ENCODE measurements around the gene DOCK7.

DNA sequence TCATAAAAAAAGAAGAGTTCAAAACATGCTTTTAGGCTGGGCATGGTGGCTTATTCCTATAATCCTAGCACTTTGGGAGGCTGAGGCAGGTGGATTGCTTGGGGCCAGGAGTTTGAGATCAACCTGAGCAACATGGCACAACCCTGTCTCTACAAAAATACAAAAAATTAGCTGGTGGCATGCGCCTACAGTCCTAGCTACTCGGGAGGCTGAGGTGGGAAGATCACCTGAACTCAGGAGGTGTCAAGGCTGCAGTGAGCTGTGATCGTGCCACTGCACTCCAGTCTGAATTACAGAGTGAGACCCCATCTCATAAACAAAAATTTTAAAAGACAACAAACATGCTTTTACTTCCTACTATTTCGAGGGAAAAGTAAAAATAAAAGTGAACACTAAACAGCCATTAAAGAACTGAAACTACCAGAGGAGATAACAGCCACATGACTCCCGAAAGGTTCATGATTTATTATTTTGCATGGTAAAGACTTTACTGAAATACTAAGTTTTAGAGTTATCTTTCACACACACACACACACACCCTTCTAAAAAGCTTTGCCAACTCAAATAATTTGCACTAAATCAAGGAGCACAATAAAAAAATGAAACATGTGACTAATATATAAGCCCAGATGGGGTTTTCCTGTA is 203.2 kb downstream of the DOCK7 start:
- TF ChIP-seq, protein P1, sequence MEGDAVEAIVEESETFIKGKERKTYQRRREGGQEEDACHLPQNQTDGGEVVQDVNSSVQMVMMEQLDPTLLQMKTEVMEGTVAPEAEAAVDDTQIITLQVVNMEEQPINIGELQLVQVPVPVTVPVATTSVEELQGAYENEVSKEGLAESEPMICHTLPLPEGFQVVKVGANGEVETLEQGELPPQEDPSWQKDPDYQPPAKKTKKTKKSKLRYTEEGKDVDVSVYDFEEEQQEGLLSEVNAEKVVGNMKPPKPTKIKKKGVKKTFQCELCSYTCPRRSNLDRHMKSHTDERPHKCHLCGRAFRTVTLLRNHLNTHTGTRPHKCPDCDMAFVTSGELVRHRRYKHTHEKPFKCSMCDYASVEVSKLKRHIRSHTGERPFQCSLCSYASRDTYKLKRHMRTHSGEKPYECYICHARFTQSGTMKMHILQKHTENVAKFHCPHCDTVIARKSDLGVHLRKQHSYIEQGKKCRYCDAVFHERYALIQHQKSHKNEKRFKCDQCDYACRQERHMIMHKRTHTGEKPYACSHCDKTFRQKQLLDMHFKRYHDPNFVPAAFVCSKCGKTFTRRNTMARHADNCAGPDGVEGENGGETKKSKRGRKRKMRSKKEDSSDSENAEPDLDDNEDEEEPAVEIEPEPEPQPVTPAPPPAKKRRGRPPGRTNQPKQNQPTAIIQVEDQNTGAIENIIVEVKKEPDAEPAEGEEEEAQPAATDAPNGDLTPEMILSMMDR (IDR thresholded peaks at IDR 0.05): no peak
- TF ChIP-seq POLR2A (IDR thresholded peaks at IDR 0.05): no peak
- TF ChIP-seq EP300 (IDR thresholded peaks at IDR 0.05): no peak
